Measurements from ENCODE around the gene TMEM97. TPM values are rescaled to one million over a fixed set of nuclear protein-coding genes. Genes with fewer than 3 reads are reported as not detected.

Gene TMEM97
- total RNA-seq, 4 donors from 2014 or later: 15.4 to 28.2 (median 20.9) TPM

DNA sequence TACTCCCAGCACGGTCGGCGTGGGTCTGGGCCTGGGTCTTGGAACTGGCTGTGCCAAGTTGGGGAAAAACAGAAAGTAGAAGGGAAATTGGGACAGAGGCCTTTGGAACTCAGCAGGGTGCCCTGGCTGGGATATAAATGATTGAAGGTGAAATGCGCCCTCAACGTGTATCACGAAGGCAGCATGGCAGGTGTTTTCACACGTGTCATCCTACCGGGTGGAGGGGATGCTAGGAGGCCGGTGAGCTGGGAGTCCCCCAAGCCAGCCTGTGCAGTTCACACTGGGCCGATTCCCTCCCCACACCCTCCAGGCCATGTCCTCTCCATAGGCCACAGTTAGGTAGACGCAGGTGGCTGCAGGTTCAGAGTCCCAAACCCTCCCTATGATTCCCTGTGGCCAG lies 22.5 kb downstream of the TMEM97 start:
- H3K27me3 ChIP-seq: no peaks in the 10 kb centered on the region
- no peak overlapping the region for H3K27ac ChIP-seq
- peaks cover 68% of the 10 kb centered on the region for H3K36me3 ChIP-seq
- TF ChIP-seq POLR2AphosphoS5 (IDR thresholded peaks at IDR 0.05): no peak
- no peak for TF ChIP-seq EP300 (IDR thresholded peaks at IDR 0.05)
- no peak for TF ChIP-seq POLR2A (IDR thresholded peaks at IDR 0.05)
- TF ChIP-seq, protein P1, sequence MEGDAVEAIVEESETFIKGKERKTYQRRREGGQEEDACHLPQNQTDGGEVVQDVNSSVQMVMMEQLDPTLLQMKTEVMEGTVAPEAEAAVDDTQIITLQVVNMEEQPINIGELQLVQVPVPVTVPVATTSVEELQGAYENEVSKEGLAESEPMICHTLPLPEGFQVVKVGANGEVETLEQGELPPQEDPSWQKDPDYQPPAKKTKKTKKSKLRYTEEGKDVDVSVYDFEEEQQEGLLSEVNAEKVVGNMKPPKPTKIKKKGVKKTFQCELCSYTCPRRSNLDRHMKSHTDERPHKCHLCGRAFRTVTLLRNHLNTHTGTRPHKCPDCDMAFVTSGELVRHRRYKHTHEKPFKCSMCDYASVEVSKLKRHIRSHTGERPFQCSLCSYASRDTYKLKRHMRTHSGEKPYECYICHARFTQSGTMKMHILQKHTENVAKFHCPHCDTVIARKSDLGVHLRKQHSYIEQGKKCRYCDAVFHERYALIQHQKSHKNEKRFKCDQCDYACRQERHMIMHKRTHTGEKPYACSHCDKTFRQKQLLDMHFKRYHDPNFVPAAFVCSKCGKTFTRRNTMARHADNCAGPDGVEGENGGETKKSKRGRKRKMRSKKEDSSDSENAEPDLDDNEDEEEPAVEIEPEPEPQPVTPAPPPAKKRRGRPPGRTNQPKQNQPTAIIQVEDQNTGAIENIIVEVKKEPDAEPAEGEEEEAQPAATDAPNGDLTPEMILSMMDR (IDR thresholded peaks at IDR 0.05): no peak
- H3K4me1 ChIP-seq: peaks cover 22% of the 10 kb centered on the region
- 90% methylated on average over 10 of the region's 11 CpGs for WGBS
- no peaks in the 10 kb centered on the region for H3K9me3 ChIP-seq
- no peak overlapping the region for H3K4me3 ChIP-seq
- no peak for DNase-seq (ENCODE audit: low spot score in 2 of 2)

DNA sequence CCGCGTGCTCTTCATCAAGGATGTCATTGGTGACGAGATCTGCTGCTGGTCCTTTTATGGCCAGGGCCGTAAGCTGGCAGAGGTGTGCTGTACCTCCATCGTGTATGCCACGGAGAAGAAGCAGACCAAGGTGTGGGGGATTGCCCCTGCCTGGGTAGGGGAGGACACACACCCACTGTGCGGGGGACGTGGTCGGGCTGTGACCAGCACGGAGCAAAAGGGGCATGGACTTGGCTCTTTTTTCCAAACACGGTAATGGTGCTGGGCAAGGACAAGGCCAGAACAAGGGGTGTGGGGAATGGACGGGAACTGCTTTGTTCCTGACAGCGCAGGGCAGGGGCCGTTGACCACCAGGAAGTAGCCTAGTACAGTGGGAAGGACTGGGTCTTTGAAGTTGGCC lies 23.3 kb downstream of the TMEM97 start:
- Histone ChIP-seq H3K27me3 (no peaks in the 10 kb centered on the region), H3K27ac (no peak overlapping the region), H3K36me3 (peaks cover 76% of the 10 kb centered on the region), H3K4me3 (no peak overlapping the region), H3K4me1 (peaks cover 20% of the 10 kb centered on the region), H3K9me3 (no peaks in the 10 kb centered on the region)
- WGBS: 92% methylated on average over 14 of the region's 14 CpGs
- DNase-seq (ENCODE audit: low spot score in 2 of 2): no peak
- TF ChIP-seq EP300 (IDR thresholded peaks at IDR 0.05) (no peak), POLR2A (IDR thresholded peaks at IDR 0.05) (no peak), POLR2AphosphoS5 (IDR thresholded peaks at IDR 0.05) (no peak)
- TF ChIP-seq, protein P1 (IDR thresholded peaks at IDR 0.05): no peak

- Histone ChIP-seq H3K4me3 (no peak overlapping the region), H3K9me3 (no peaks in the 10 kb centered on the region), H3K4me1 (peaks cover 13% of the 10 kb centered on the region), H3K36me3 (peaks cover 88% of the 10 kb centered on the region), H3K27me3 (no peaks in the 10 kb centered on the region), H3K27ac (no peak overlapping the region)
- TF ChIP-seq POLR2A (IDR thresholded peaks at IDR 0.05) (no peak), POLR2AphosphoS5 (IDR thresholded peaks at IDR 0.05) (no peak), EP300 (IDR thresholded peaks at IDR 0.05) (no peak)
- TF ChIP-seq, protein P1 (IDR thresholded peaks at IDR 0.05): no peak
- DNase-seq (ENCODE audit: low spot score in 2 of 2): no peak
- WGBS: 83% methylated on average over 1 of the region's 10 CpGs
Measured at GRCh38 chr17:28343491-28343932, 24.5 kb downstream of the TMEM97 start.

GRCh38 chr17:28344011-28344410 lies 25.0 kb downstream of the TMEM97 start:
- no peak for DNase-seq (ENCODE audit: low spot score in 2 of 2)
- H3K27ac ChIP-seq: no peak overlapping the region
- 85% methylated on average over 5 of the region's 9 CpGs for WGBS
- peaks cover 93% of the 10 kb centered on the region for H3K36me3 ChIP-seq
- no peaks in the 10 kb centered on the region for H3K27me3 ChIP-seq
- no peaks in the 10 kb centered on the region for H3K9me3 ChIP-seq
- H3K4me3 ChIP-seq: no peak overlapping the region
- H3K4me1 ChIP-seq: peaks cover 11% of the 10 kb centered on the region
- TF ChIP-seq POLR2A (IDR thresholded peaks at IDR 0.05): no peak
- TF ChIP-seq, protein P1 (IDR thresholded peaks at IDR 0.05): no peak
- no peak for TF ChIP-seq EP300 (IDR thresholded peaks at IDR 0.05)
- no peak for TF ChIP-seq POLR2AphosphoS5 (IDR thresholded peaks at IDR 0.05)

- Histone ChIP-seq H3K9me3 (no peaks in the 10 kb centered on the region), H3K36me3 (peaks cover 98% of the 10 kb centered on the region), H3K27me3 (no peaks in the 10 kb centered on the region), H3K4me1 (peaks cover 11% of the 10 kb centered on the region), H3K27ac (no peak overlapping the region), H3K4me3 (no peak overlapping the region)
- no peak for DNase-seq (ENCODE audit: low spot score in 2 of 2)
- TF ChIP-seq POLR2AphosphoS5 (IDR thresholded peaks at IDR 0.05) (no peak), POLR2A (IDR thresholded peaks at IDR 0.05) (no peak), EP300 (IDR thresholded peaks at IDR 0.05) (no peak)
- TF ChIP-seq, protein P1 (IDR thresholded peaks at IDR 0.05): no peak
- WGBS: 96% methylated on average over 15 of the region's 19 CpGs
Measured at GRCh38 chr17:28344435-28344901, 25.5 kb downstream of the TMEM97 start.

Measured in suprapubic skin (tissue), 4 donors.